Nephron progenitor cell (in vitro differentiated cells): Measurements from ENCODE around the gene PLCL1.
A peak's percentile ranks its signal among the peaks of the same experiment; 100 is the strongest.

Experiments used
- DNase-seq: peaks from one replicate; pipeline ENCODE4 v3.0.0; 2021
- H3K27ac Mint-ChIP-seq: 2 replicates; pipeline ENCODE4 v1.8.0; 2021; ENCODE audit warnings: mild to moderate bottlenecking, moderate library complexity, mixed read lengths
- H3K27me3 Mint-ChIP-seq: 2 replicates; pipeline ENCODE4 v1.8.0; 2021; ENCODE audit warnings: mild to moderate bottlenecking, low read depth, mixed read lengths; ENCODE audit not compliant: poor library complexity
- H3K36me3 Mint-ChIP-seq: 2 replicates; pipeline ENCODE4 v1.8.0; 2021; ENCODE audit warnings: low read depth, mixed read lengths
- H3K4me1 Mint-ChIP-seq: 2 replicates; pipeline ENCODE4 v1.8.0; 2021; ENCODE audit warnings: mixed read lengths
- H3K4me3 Mint-ChIP-seq: 2 replicates; pipeline ENCODE4 v1.8.0; 2021; ENCODE audit warnings: mild to moderate bottlenecking, moderate library complexity, mixed read lengths
- H3K9me3 Mint-ChIP-seq: 2 replicates; pipeline ENCODE4 v1.8.0; 2021; ENCODE audit warnings: mild to moderate bottlenecking, moderate library complexity, mixed read lengths
- CTCF ChIP-seq: fragments of 200-600 bp; sonication (generic); IDR thresholded peaks from 2 replicates; pipeline ENCODE4 v1.5.0; 2021; ENCODE audit warnings: antibody characterized with exemption

PLCL1 gene

GRCh38 chr2:197795277-197795676 lies 9.1 kb upstream of the PLCL1 start:
- Mint-ChIP-seq H3K4me1 (peaks cover 23% of the 10 kb centered on the region), H3K9me3 (peaks cover 20% of the 10 kb centered on the region), H3K4me3 (no peak overlapping the region), H3K27ac (no peak overlapping the region), H3K27me3 (peaks cover 3% of the 10 kb centered on the region), H3K36me3 (no peaks in the 10 kb centered on the region)
- TF ChIP-seq CTCF = no peak
- DNase-seq = no peak

DNA sequence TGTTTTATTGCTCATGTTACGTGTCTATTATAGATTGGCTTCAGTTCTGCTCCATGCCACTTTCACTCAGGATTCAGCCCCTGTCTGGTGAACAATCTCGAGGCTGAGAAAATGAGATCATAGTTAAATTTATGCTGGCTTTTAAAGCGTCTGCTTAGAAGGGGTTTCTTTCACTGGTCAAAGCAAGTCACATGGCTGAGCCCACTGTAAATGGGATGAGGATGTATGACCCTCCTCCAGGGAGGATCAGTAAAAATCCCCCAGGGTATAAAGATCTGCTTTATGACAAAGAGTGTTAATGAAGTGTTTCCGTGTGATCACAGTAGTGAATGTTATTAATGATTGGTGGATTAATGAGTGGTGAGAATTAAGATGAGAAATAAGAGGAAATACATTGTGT lies 6.2 kb upstream of the PLCL1 start:
- TF ChIP-seq CTCF = no peak
- Mint-ChIP-seq H3K27ac (no peak overlapping the region), H3K9me3 (peaks cover 15% of the 10 kb centered on the region), H3K27me3 (peaks cover 6% of the 10 kb centered on the region), H3K4me3 (no peak overlapping the region), H3K4me1 (peaks cover 23% of the 10 kb centered on the region), H3K36me3 (no peaks in the 10 kb centered on the region)
- DNase-seq = no peak

DNA sequence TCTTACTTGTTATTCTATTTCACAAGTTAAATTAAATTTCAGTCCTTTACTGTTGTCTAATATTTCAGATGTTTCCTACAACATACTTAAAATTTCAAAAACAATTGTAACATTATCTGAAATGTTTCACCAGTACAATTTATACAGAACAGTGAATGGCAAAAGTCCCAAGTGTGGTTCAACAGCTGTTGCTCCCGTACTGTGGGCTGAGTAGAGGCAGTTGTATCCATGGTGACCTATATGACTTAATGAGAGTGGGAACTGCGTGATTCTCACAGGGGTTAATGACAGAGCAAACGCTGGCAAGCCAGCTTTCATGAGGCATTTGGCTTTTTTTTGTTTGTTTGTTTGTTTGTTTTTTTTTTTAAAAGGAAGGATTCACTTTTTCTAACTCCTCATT lies 5.3 kb upstream of the PLCL1 start:
- Mint-ChIP-seq H3K9me3 (peaks cover 15% of the 10 kb centered on the region), H3K27ac (no peak overlapping the region), H3K27me3 (peaks cover 10% of the 10 kb centered on the region), H3K4me1 (peaks cover 27% of the 10 kb centered on the region), H3K4me3 (no peak overlapping the region), H3K36me3 (no peaks in the 10 kb centered on the region)
- DNase-seq = no peak
- TF ChIP-seq CTCF = no peak

DNA sequence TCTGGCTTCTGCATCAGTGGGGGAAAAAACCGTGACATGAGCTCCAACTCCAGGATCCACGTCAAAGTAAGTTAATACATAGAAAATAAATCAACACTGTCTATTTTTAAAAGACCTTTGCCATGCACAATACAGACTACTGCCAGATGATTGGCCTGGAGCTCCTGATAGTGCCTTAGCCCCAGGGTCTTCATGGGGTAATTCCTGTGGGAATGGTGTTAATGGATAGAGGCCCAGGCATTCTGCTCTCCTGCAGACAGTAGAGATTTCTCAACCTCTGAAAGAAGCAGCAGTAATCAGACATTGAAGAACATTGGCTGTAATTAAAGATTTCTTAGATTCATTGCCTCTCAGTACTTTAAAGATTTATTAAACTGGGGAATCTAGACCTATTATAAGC lies 4.3 kb upstream of the PLCL1 start:
- peaks cover 30% of the 10 kb centered on the region for H3K4me1 Mint-ChIP-seq
- TF ChIP-seq CTCF = no peak
- no peak for DNase-seq
- no peak overlapping the region for H3K27ac Mint-ChIP-seq
- H3K4me3 Mint-ChIP-seq = no peak overlapping the region
- peaks cover 14% of the 10 kb centered on the region for H3K27me3 Mint-ChIP-seq
- no peaks in the 10 kb centered on the region for H3K36me3 Mint-ChIP-seq
- peaks cover 13% of the 10 kb centered on the region for H3K9me3 Mint-ChIP-seq

DNA sequence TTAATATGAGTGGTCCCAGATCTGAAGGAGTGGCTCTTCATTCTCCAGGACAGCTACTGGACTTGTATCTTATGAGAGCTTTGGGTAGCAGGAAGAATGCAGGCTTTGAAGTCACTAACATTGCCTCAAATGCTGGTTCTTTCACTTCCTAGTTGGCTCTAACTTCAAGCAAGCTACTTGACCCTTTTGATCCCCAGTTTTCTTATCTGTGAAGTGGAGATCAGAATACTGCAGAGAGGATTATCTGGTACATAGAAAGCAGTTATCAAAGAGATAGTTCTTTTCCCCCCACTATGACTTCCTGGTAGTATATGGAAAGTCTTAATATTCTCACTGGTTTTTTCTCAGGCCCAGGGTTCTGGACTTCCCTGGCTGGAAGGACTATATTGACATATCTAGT lies 3.4 kb upstream of the PLCL1 start:
- H3K9me3 Mint-ChIP-seq = peaks cover 6% of the 10 kb centered on the region
- H3K4me1 Mint-ChIP-seq = peaks cover 38% of the 10 kb centered on the region
- H3K27ac Mint-ChIP-seq = no peak overlapping the region
- H3K27me3 Mint-ChIP-seq = peaks cover 22% of the 10 kb centered on the region
- no peak for DNase-seq
- no peak overlapping the region for H3K4me3 Mint-ChIP-seq
- no peak for TF ChIP-seq CTCF
- H3K36me3 Mint-ChIP-seq = no peaks in the 10 kb centered on the region

DNA sequence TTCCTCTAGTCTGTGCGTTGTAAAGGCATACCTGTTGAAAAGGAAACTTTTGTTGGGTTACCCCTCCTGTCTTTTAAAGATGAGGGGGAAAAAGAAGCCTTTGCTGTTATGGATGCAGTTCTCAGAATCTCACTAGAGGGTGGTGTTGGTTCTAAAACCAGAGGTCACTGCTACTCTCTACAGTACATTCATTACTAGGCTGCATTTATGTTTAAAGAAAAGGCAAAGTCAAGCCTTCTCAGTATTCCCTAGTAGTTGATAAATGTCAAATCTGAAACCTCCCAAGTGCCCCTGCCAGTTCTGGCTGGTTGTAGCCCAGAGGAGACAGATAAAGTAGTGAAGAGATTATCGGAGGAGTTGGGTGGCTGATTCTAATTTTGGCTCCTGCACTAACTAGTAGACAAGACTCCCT lies 1.4 kb upstream of the PLCL1 start:
- Mint-ChIP-seq H3K36me3 (no peaks in the 10 kb centered on the region), H3K27me3 (peaks cover 42% of the 10 kb centered on the region), H3K9me3 (no peaks in the 10 kb centered on the region), H3K4me1 (peaks cover 32% of the 10 kb centered on the region), H3K4me3 (peak overlapping the region; percentile 47), H3K27ac (no peak overlapping the region)
- TF ChIP-seq CTCF = peak; percentile 65
- DNase-seq = no peak
